NCI-H1105 (cell line): Measurements from ENCODE around the gene TMEM242.
"Not testable (repeated sequence)": the region's sequence is repeated elsewhere in the genome, so short reads cannot be mapped to it uniquely, and the experiment has no call there.

Experiments used
- DNase-seq: peaks from one replicate; lab custom pipeline; 2025; lab: John Stamatoyannopoulos, UW

TMEM242 gene

DNA sequence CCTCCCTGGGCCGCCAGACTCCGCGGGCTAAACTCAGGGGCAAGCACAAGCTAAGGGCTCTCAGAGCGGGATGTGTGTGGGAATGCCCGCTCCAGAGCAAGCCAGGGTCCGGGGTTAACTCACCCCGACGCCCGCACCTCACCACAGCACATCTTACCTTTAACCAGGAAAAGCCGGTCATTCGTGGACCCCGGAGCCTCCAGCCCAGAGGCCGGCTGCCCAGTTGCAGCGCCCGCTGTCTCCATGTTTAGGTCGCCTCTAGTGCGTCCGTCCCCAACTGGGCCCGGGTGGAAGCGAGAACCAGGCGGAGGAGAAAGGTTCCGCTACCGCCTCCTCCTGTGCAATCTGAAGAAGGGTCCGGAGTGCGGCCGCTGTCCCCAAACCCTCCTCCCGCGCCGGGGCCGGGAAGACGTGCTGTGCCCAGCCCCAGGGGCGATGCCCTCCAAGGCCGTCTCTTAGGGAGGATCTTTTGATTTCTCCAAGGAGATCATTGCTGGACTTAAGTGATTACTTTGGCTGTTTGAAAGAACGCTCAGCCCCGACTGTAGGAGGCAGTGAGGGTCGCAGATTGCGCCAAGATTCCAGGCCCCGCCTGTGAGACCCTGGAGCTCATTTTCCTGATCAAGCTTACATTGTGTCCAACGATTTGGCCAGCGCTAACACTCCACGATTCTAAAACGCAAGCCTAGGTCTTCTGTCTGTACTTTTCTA, at the start of gene TMEM242:
Gene TMEM242, minus strand, starts transcription at position 265 of the 711 bp plus-strand sequence. Its CDS starts 20 bp downstream, at position 245.
- DNase-seq = no peak

GRCh38 chr6:157372501-157373280, 49.4 kb upstream of the TMEM242 start:
- DNase-seq = no peak

GRCh38 chr6:157370755-157371154, 47.4 kb upstream of the TMEM242 start:
- no peak for DNase-seq

DNA sequence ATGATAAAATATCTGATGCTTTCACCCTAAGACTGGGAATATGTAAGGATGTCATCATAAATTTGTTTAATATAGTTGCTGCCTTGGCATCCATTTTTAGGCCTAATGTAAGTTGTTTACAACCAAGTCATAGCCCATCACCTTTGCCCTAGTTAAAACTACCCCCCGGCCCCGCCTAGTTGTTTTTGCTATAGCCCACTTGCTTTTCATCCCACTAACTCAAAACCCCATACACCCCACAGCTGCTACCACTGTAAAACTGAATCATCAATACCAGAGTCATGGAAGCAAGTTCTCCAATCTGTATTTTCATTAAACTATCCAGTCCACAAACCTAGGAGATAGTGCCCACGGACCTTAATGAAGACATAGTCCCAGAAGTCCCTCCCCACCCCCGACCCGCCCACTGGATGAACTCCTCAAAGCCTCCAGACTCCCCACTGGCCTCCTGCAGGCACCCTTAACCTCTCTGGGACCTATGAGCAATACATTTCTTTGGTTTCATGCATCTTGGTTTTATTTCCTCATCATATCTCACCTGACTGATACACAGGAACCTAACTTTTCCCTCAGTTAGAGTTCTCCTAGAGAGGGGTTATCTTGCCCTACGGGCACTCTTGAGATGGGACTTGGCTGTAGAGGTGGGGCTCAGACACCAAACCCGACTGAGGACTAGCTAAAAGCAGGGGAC, 45.2 kb upstream of the TMEM242 start:
- DNase-seq = no peak

GRCh38 chr6:157366648-157367047, 43.3 kb upstream of the TMEM242 start:
- no peak for DNase-seq

DNA sequence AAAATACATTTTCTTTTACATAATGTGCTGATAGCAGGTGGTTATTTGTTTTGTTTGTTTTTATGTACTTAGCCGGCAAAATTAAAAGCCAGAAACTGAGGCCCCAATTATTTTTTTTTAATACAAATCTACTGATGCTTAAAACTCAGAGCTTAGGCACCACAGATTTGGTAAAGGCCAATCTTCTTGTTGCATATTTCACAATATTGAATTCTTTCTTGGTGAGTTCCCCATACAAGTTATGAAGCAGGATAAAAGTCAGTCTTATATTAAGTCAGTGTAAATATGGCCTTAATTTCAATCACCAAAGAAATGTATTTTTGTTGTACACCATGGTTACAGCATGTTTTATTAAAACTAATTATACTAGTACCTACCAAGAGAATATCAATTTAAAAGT, 41.4 kb upstream of the TMEM242 start:
- DNase-seq = no peak

DNA sequence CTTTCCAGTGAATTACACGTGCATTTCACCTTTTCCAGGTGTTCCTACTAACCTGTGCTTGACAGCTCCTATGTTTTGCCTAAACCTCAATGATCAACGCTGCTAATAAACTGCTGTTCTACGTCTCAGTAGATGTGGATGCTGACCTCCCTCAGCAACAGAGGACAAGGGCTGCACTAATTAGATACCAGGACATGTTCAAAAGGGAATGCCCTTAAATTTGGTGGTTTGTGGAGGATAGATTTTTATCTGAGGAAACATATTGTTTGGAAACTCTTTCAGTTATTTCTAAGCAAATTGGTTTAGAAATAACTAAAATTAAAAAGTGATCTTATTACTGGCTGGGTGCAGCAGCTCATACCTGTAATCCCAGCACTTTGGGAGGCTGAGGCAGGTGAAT, 38.6 kb upstream of the TMEM242 start:
- DNase-seq = no peak

- no peak for DNase-seq
Observed at GRCh38 chr6:157358287-157358686, 35.0 kb upstream of the TMEM242 start.

GRCh38 chr6:157346373-157346772, 23.1 kb upstream of the TMEM242 start:
- DNase-seq = no peak

GRCh38 chr6:157343732-157344131, 20.4 kb upstream of the TMEM242 start:
- no peak for DNase-seq

DNA sequence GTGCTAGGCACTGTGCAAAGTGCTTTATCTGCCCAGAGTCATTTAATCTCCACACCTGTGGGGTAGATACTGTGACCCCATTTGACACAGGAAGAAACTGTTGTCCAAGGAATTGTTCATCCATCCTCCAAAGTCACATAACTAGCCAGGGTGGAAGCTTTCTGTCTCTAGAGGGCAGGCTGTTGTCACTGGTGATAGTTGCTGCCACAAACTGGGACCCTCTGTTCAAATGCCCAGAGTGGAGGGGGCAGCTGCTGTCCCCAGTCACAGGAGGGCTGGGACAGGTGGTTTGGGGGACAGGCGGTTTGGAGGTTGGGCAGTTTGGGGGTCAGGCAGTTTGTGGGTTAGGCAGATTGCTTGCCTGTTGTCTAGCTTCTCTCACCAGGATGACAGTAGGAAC, 16.1 kb upstream of the TMEM242 start:
- no peak for DNase-seq

GRCh38 chr6:157337751-157338150, 14.4 kb upstream of the TMEM242 start:
- DNase-seq = no peak

GRCh38 chr6:157337276-157337675, 14.0 kb upstream of the TMEM242 start:
- DNase-seq = not testable (repeated sequence)

DNA sequence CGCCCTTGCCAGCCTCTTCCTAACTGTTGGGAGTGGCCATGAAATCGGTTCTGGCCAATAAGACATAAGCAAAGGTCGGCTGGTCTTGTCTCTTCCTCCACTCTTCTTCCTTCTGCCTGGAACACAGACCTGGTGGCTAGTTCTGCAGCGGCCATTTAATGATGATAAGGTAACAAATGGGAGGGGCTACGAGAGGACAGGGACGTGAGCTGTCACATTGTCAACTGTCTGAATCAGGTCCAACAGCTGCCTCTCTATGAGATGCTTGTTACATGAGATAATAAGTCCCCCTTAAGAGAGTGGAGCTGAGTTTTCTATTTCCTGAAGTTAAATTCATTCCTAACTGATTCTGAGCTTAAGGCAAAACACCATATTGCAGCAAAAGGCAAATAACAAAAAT, 12.5 kb upstream of the TMEM242 start:
- DNase-seq = no peak

- no peak for DNase-seq
Observed at GRCh38 chr6:157333956-157334355, 10.6 kb upstream of the TMEM242 start.

DNA sequence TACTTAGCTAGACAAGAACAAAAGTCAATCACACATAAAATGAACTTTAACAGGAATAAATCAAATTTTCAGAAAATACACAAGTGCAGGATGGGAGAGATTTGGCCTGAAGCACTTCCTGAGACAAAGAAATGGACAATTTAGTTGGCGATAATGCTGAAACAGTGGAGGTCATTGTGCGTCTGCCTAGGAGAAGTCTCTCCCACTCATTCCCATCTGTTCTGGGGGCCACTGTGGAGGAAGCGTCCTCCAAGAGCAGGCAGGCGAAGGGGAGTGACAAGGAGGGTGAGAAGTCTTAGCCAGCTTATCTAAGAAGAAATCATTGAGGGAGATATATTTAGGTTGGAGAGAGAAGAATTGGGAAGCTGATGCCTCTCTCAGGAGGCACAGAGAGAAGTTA, 10.2 kb upstream of the TMEM242 start:
- no peak for DNase-seq

DNA sequence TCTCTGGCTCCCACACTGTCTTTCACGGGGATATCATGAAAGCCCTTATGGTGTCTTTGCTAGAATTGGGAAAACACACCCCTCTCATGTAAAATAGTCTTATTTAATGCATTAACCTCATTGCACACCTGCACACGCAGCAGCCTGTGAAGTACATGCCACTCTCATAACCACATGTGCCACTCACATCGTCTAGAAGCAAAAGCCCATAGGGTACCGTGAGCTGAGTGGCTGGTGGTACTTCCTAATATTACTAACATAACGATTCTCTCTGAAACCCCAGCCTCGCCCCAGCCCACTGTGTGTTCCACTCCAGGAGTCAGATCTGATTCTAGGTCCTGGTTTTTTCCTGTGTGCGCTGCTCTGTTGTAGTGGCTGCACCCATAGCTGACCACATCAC, 9.5 kb upstream of the TMEM242 start:
- no peak for DNase-seq

DNA sequence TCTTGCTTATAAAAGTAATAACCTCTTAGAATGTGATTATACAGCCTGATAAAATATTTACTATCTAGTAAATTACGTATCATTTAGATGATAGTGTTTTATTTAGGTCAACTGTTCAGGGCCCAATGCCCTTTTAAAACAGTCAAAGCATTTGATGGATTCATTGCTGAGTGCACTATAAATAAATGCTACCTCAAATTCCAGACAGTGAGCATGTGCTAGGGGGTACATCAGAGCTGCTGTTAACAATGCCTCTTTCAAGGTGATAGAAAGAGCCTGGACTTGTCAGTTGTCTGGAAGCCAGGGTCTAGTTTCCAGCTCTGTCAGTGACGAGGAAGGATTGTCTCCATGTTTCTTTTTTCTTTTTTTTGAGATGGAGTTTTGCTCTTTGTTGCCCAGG, 7.5 kb upstream of the TMEM242 start:
- DNase-seq = no peak

DNA sequence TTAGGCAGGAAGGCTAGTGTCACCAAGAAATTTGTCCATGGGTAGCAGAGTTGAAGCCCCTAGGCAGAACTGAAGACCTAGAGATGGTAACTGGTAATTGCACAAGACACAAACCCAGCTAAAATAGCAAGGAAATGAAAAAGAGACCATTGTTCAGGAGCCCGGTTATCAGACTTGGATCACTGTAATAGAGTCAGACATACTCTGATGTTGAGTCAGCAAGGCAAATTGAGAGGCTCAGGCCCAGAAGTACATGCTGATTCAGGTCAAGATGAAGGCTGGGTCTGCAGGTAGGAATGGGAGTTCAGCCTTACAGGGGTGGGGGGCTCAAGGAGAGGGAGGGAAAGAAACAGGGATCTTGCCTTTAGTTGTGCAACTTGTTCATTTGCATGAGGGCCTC, 6.5 kb upstream of the TMEM242 start:
- no peak for DNase-seq

GRCh38 chr6:157328108-157328692, 4.9 kb upstream of the TMEM242 start:
- no peak for DNase-seq

DNA sequence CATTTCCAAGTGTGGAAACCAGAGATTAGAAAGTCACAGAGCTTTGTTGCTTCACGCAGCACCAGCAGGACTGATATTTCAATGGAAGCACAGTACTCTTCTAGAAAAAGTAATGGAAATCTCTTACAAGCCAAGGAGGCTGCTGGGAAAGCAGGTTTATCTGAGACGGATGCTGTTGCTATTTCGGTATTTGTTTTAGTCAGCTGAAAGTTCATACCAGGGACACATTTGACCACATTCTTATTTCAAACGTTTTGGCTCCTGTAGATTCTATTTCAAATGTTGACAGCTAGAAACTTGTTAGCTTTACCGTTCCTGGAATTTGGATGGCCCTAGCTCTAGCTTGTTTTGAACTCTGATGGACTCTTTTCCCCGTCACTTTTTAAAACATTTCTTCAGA, 3.7 kb upstream of the TMEM242 start:
- DNase-seq = no peak

- no peak for DNase-seq
Observed at GRCh38 chr6:157325069-157325805, 1.9 kb upstream of the TMEM242 start.
